ENCODE measurements around the gene PPP1R11. TPM values are rescaled to one million over a fixed set of nuclear protein-coding genes. Genes with fewer than 3 reads are reported as not detected.

The PPP1R11 gene
- total and polyA plus RNA-seq, 9 of the 15 experiments (the other 6 are each of a cell fraction or from before 2014, with no cell fraction given), result 17.8 to 94.8 (median 44.6) TPM

DNA sequence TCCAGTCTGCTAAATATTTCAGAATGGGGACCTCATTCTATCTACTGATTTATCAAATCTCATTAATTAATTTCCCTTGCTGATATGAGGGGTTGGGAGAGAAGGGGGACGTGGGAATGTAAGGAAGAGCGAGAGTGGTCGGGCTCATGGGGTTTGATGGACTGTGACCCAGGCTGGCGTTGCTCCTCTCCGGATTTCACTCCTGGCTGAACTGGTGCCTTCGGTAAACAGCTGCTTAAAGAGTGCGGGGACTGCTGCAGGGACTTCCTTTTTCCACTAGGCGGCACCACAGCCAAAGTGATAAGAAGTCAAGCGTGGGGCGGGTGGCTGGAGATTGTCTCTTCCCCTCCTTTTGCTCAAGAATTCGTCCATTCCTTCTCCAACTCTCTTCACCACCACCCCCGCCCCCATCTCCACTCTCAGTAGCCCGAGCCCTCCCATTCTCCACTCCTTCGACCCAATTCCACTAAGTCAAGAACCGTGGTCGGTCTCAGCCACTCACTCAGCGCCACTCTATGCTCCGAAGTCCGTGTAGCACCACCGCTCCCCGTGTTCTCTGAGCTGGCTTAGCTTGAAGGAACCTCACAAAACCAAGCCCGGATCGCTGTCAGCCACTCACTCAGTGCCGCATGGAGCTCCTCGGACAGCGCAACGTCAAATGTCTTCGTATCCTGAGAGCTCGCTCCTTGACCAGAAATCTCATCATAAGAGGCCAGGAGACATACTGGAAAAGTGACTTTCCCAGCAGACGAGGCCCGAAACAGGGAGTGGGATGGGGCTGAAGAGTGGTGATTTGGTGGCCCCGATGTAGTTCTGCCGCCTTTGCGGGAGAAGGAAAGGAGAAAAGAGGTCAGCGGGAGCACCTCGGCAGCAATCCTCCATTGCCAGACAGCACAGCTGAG, 36.2 kb downstream of the PPP1R11 start (continued):
- TF ChIP-seq, protein P1, sequence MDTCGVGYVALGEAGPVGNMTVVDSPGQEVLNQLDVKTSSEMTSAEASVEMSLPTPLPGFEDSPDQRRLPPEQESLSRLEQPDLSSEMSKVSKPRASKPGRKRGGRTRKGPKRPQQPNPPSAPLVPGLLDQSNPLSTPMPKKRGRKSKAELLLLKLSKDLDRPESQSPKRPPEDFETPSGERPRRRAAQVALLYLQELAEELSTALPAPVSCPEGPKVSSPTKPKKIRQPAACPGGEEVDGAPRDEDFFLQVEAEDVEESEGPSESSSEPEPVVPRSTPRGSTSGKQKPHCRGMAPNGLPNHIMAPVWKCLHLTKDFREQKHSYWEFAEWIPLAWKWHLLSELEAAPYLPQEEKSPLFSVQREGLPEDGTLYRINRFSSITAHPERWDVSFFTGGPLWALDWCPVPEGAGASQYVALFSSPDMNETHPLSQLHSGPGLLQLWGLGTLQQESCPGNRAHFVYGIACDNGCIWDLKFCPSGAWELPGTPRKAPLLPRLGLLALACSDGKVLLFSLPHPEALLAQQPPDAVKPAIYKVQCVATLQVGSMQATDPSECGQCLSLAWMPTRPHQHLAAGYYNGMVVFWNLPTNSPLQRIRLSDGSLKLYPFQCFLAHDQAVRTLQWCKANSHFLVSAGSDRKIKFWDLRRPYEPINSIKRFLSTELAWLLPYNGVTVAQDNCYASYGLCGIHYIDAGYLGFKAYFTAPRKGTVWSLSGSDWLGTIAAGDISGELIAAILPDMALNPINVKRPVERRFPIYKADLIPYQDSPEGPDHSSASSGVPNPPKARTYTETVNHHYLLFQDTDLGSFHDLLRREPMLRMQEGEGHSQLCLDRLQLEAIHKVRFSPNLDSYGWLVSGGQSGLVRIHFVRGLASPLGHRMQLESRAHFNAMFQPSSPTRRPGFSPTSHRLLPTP (IDR thresholded peaks at IDR 0.05; ENCODE audit: borderline replicate concordance, extremely low read depth, insufficient read length), result no peak
- peak; percentile 90 to 91 for TF ChIP-seq FOXK2 (conservative IDR thresholded peaks at IDR 0.05 in 1 of 2, IDR thresholded peaks at IDR 0.05 in 1 of 2; ENCODE audit: low read depth in 2 of 2)
- no peak for TF ChIP-seq HDAC1 (IDR thresholded peaks at IDR 0.05)
- no peak for TF ChIP-seq CCNT2 (IDR thresholded peaks at IDR 0.05; ENCODE audit: borderline replicate concordance, extremely low read depth, insufficient read length, low read depth, low read length)
- no peak for TF ChIP-seq TAF15 (IDR thresholded peaks at IDR 0.05; ENCODE audit: low read depth, low read length)
- TF ChIP-seq EP400 (IDR thresholded peaks at IDR 0.05), result no peak
- TF ChIP-seq, protein P2, sequence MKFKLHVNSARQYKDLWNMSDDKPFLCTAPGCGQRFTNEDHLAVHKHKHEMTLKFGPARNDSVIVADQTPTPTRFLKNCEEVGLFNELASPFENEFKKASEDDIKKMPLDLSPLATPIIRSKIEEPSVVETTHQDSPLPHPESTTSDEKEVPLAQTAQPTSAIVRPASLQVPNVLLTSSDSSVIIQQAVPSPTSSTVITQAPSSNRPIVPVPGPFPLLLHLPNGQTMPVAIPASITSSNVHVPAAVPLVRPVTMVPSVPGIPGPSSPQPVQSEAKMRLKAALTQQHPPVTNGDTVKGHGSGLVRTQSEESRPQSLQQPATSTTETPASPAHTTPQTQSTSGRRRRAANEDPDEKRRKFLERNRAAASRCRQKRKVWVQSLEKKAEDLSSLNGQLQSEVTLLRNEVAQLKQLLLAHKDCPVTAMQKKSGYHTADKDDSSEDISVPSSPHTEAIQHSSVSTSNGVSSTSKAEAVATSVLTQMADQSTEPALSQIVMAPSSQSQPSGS (CRISPR knock-in tag; IDR thresholded peaks at IDR 0.05), result no peak
- TF ChIP-seq, protein P3, sequence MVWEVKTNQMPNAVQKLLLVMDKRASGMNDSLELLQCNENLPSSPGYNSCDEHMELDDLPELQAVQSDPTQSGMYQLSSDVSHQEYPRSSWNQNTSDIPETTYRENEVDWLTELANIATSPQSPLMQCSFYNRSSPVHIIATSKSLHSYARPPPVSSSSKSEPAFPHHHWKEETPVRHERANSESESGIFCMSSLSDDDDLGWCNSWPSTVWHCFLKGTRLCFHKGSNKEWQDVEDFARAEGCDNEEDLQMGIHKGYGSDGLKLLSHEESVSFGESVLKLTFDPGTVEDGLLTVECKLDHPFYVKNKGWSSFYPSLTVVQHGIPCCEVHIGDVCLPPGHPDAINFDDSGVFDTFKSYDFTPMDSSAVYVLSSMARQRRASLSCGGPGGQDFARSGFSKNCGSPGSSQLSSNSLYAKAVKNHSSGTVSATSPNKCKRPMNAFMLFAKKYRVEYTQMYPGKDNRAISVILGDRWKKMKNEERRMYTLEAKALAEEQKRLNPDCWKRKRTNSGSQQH (CRISPR knock-in tag; IDR thresholded peaks at IDR 0.05), result no peak
- TF ChIP-seq CBX1 (IDR thresholded peaks at IDR 0.05; ENCODE audit: low read depth), result no peak
- no peak for TF ChIP-seq CREBBP (IDR thresholded peaks at IDR 0.05; ENCODE audit: low read depth, low read length)
- 0 out of 4 replicates have a peak, but pooled peaks of 1 of the 2 experiments have one; percentile 30 for TF ChIP-seq SRF (CRISPR knock-in tag; IDR thresholded peaks at IDR 0.05)
- peak; percentile 78 for TF ChIP-seq CC2D1A (IDR thresholded peaks at IDR 0.05)
- no peak for TF ChIP-seq RBM14 (IDR thresholded peaks at IDR 0.05; ENCODE audit: borderline replicate concordance, insufficient read depth, low read depth, low read length)
- no peak for TF ChIP-seq NR2C2 (CRISPR knock-in tag; IDR thresholded peaks at IDR 0.05)
- no peak for TF ChIP-seq NR2C2 (tag; IDR thresholded peaks at IDR 0.05)
- TF ChIP-seq MCM3 (IDR thresholded peaks at IDR 0.05), result no peak
- TF ChIP-seq, protein P4, sequence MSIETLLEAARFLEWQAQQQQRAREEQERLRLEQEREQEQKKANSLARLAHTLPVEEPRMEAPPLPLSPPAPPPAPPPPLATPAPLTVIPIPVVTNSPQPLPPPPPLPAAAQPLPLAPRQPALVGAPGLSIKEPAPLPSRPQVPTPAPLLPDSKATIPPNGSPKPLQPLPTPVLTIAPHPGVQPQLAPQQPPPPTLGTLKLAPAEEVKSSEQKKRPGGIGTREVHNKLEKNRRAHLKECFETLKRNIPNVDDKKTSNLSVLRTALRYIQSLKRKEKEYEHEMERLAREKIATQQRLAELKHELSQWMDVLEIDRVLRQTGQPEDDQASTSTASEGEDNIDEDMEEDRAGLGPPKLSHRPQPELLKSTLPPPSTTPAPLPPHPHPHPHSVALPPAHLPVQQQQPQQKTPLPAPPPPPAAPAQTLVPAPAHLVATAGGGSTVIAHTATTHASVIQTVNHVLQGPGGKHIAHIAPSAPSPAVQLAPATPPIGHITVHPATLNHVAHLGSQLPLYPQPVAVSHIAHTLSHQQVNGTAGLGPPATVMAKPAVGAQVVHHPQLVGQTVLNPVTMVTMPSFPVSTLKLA (conservative IDR thresholded peaks at IDR 0.05), result no peak
- no peak for TF ChIP-seq SMARCA4 (IDR thresholded peaks at IDR 0.05)
- TF ChIP-seq ZC3H4 (CRISPR knock-in tag; IDR thresholded peaks at IDR 0.05; ENCODE audit: borderline replicate concordance), result no peak
- no peak for TF ChIP-seq NFIC (IDR thresholded peaks at IDR 0.05)
